Nephron progenitor cell (in vitro differentiated cells): ENCODE results near the gene IFNA21.

Experiments
- DNase-seq: peaks from one replicate; pipeline ENCODE4 v3.0.0; 2021
- H3K27ac Mint-ChIP-seq: 2 replicates; pipeline ENCODE4 v1.8.0; 2021; ENCODE audit warnings: mild to moderate bottlenecking, moderate library complexity, mixed read lengths
- H3K27me3 Mint-ChIP-seq: 2 replicates; pipeline ENCODE4 v1.8.0; 2021; ENCODE audit warnings: mild to moderate bottlenecking, low read depth, mixed read lengths; ENCODE audit not compliant: poor library complexity
- H3K36me3 Mint-ChIP-seq: 2 replicates; pipeline ENCODE4 v1.8.0; 2021; ENCODE audit warnings: low read depth, mixed read lengths
- H3K4me1 Mint-ChIP-seq: 2 replicates; pipeline ENCODE4 v1.8.0; 2021; ENCODE audit warnings: mixed read lengths
- H3K4me3 Mint-ChIP-seq: 2 replicates; pipeline ENCODE4 v1.8.0; 2021; ENCODE audit warnings: mild to moderate bottlenecking, moderate library complexity, mixed read lengths
- H3K9me3 Mint-ChIP-seq: 2 replicates; pipeline ENCODE4 v1.8.0; 2021; ENCODE audit warnings: mild to moderate bottlenecking, moderate library complexity, mixed read lengths
- CTCF ChIP-seq: fragments of 200-600 bp; sonication (generic); IDR thresholded peaks from 2 replicates; pipeline ENCODE4 v1.5.0; 2021; ENCODE audit warnings: antibody characterized with exemption

The IFNA21 gene

GRCh38 chr9:21165516-21165915 lies 944 bp downstream of the IFNA21 start:
- no peak overlapping the region for H3K27ac Mint-ChIP-seq
- peaks cover 17% of the 10 kb centered on the region for H3K9me3 Mint-ChIP-seq
- DNase-seq, result no peak
- H3K4me1 Mint-ChIP-seq, result peaks cover under 1% of the 10 kb centered on the region
- no peaks in the 10 kb centered on the region for H3K36me3 Mint-ChIP-seq
- no peak for TF ChIP-seq CTCF
- H3K4me3 Mint-ChIP-seq, result no peak overlapping the region
- H3K27me3 Mint-ChIP-seq, result peaks cover 5% of the 10 kb centered on the region

GRCh38 chr9:21160178-21160577 lies 6.3 kb downstream of the IFNA21 start:
- Mint-ChIP-seq H3K27me3 (peaks cover 3% of the 10 kb centered on the region), H3K9me3 (peaks cover 19% of the 10 kb centered on the region), H3K36me3 (no peaks in the 10 kb centered on the region), H3K4me3 (no peak overlapping the region), H3K27ac (peak overlapping the region; percentile 47), H3K4me1 (peaks cover 8% of the 10 kb centered on the region)
- TF ChIP-seq CTCF, result no peak
- DNase-seq, result no peak

GRCh38 chr9:21155501-21155900 lies 11.0 kb downstream of the IFNA21 start:
- H3K4me1 Mint-ChIP-seq, result peaks cover 19% of the 10 kb centered on the region
- H3K27me3 Mint-ChIP-seq, result peaks cover 3% of the 10 kb centered on the region
- no peak overlapping the region for H3K27ac Mint-ChIP-seq
- DNase-seq, result no peak
- TF ChIP-seq CTCF, result no peak
- peaks cover 2% of the 10 kb centered on the region for H3K9me3 Mint-ChIP-seq
- H3K36me3 Mint-ChIP-seq, result no peaks in the 10 kb centered on the region
- H3K4me3 Mint-ChIP-seq, result no peak overlapping the region

- Mint-ChIP-seq H3K36me3 (no peaks in the 10 kb centered on the region), H3K4me3 (no peak overlapping the region), H3K4me1 (peaks cover 11% of the 10 kb centered on the region), H3K27ac (no peak overlapping the region), H3K27me3 (peaks cover 3% of the 10 kb centered on the region), H3K9me3 (peaks cover 4% of the 10 kb centered on the region)
- TF ChIP-seq CTCF, result no peak
- peak; percentile 7 for DNase-seq
Measured at GRCh38 chr9:21154018-21154608, 12.3 kb downstream of the IFNA21 start.

GRCh38 chr9:21153336-21154017 lies 13.0 kb downstream of the IFNA21 start:
- peak; percentile 8 for DNase-seq
- Mint-ChIP-seq H3K27me3 (peaks cover 3% of the 10 kb centered on the region), H3K4me3 (no peak overlapping the region), H3K27ac (no peak overlapping the region), H3K9me3 (peaks cover 10% of the 10 kb centered on the region), H3K36me3 (no peaks in the 10 kb centered on the region), H3K4me1 (peaks cover 11% of the 10 kb centered on the region)
- no peak for TF ChIP-seq CTCF

GRCh38 chr9:21144603-21145002 lies 21.9 kb downstream of the IFNA21 start:
- Mint-ChIP-seq H3K36me3 (no peaks in the 10 kb centered on the region), H3K27me3 (peaks cover 6% of the 10 kb centered on the region), H3K27ac (no peak overlapping the region), H3K4me3 (no peak overlapping the region), H3K9me3 (peaks cover 22% of the 10 kb centered on the region), H3K4me1 (no peaks in the 10 kb centered on the region)
- DNase-seq, result no peak
- TF ChIP-seq CTCF, result no peak
